Astrocyte (in vitro differentiated cells and primary cell): ENCODE measurements around the gene BMP8A. TPM values are rescaled to one million over a fixed set of nuclear protein-coding genes. Genes with fewer than 3 reads are reported as not detected.

ENCODE experiments used
- DNase-seq: peaks from one replicate; pipeline ENCODE4 v3.0.0-alpha.2; 2010; ENCODE audit warnings: low read depth
- FAIRE-seq: peaks from 2 replicates; lab custom pipeline; 2011; peaks lifted over from hg19 to GRCh38; lab: Jason Lieb, UNC
- H2AFZ ChIP-seq: 2 replicates; pipeline ENCODE4 v1.6.0; 2012; ENCODE audit warnings: low read depth, low read length, inconsistent platforms
- H3K27ac ChIP-seq: 2 replicates; pipeline ENCODE4 v1.5.1; 2011; ENCODE audit warnings: low read depth, low read length, inconsistent platforms
- H3K27me3 ChIP-seq: 2 replicates; pipeline ENCODE4 v1.6.0; 2011; ENCODE audit warnings: low read length, inconsistent platforms; ENCODE audit not compliant: insufficient read depth
- H3K36me3 ChIP-seq: 2 replicates; pipeline ENCODE4 v1.5.1; 2011; ENCODE audit warnings: low read length, inconsistent platforms; ENCODE audit not compliant: insufficient read depth
- H3K4me1 ChIP-seq: 2 replicates; pipeline ENCODE4 v1.5.1; 2011; ENCODE audit warnings: low read length, inconsistent platforms; ENCODE audit not compliant: insufficient read depth
- H3K4me2 ChIP-seq: 2 replicates; pipeline ENCODE4 v1.6.0; 2012; ENCODE audit warnings: low read length, inconsistent platforms
- H3K4me3 ChIP-seq: 2 replicates; pipeline ENCODE4 v1.5.1; 2011; ENCODE audit warnings: low read depth, mild to moderate bottlenecking, low read length, inconsistent platforms; ENCODE audit not compliant: insufficient read depth
- H3K79me2 ChIP-seq: 2 replicates; pipeline ENCODE4 v1.6.0; 2012; ENCODE audit warnings: mild to moderate bottlenecking, low read length, inconsistent platforms; ENCODE audit not compliant: insufficient read depth
- H3K9ac ChIP-seq: 2 replicates; pipeline ENCODE4 v1.6.0; 2012; ENCODE audit warnings: mild to moderate bottlenecking, low read length, inconsistent platforms
- H3K9me3 ChIP-seq: 2 replicates; pipeline ENCODE4 v1.5.1; 2012; ENCODE audit warnings: low read depth, mild to moderate bottlenecking, low read length, inconsistent platforms; ENCODE audit not compliant: insufficient read depth
- H4K20me1 ChIP-seq: 2 replicates; pipeline ENCODE4 v1.6.0; 2012; ENCODE audit warnings: low read length, inconsistent platforms; ENCODE audit not compliant: insufficient read depth
- H3K27ac Mint-ChIP-seq: one replicate; pipeline ENCODE4 v1.8.0; 2021; ENCODE audit warnings: mild to moderate bottlenecking, mixed read lengths; ENCODE audit not compliant: unreplicated experiment
- H3K27me3 Mint-ChIP-seq: one replicate; pipeline ENCODE4 v1.8.0; 2021; ENCODE audit warnings: low read depth, mixed read lengths; ENCODE audit not compliant: unreplicated experiment
- H3K36me3 Mint-ChIP-seq: one replicate; pipeline ENCODE4 v1.8.0; 2021; ENCODE audit warnings: low read depth, mixed read lengths; ENCODE audit not compliant: unreplicated experiment
- H3K4me1 Mint-ChIP-seq: one replicate; pipeline ENCODE4 v1.8.0; 2021; ENCODE audit warnings: low read depth, mixed read lengths; ENCODE audit not compliant: unreplicated experiment
- H3K4me3 Mint-ChIP-seq: one replicate; pipeline ENCODE4 v1.8.0; 2021; ENCODE audit warnings: mild to moderate bottlenecking, moderate library complexity, mixed read lengths; ENCODE audit not compliant: unreplicated experiment
- H3K9me3 Mint-ChIP-seq: one replicate; pipeline ENCODE4 v1.8.0; 2021; ENCODE audit warnings: mild to moderate bottlenecking, mixed read lengths; ENCODE audit not compliant: unreplicated experiment
- EZH2 ChIP-seq: IDR thresholded peaks from 2 replicates; pipeline ENCODE4 v1.6.1; 2012; ENCODE audit warnings: mild to moderate bottlenecking, low read length, inconsistent platforms; ENCODE audit not compliant: insufficient read depth
- total RNA-seq: library from RNA; stranded (reverse); gene quantifications from 2 replicates; pipeline ENCODE4 v1.2.1, GENCODE V29; 2021
- TF ChIP-seq, protein P1 (sequence below): IDR thresholded peaks from 2 replicates; pipeline ENCODE4 v1.5.1; 2011; ENCODE audit warnings: low read depth, mild to moderate bottlenecking, inconsistent platforms, low read length, moderate library complexity; ENCODE audit not compliant: insufficient read depth

The BMP8A gene
- total RNA-seq, 1 donor from 2014 or later: 0.84 TPM

DNA sequence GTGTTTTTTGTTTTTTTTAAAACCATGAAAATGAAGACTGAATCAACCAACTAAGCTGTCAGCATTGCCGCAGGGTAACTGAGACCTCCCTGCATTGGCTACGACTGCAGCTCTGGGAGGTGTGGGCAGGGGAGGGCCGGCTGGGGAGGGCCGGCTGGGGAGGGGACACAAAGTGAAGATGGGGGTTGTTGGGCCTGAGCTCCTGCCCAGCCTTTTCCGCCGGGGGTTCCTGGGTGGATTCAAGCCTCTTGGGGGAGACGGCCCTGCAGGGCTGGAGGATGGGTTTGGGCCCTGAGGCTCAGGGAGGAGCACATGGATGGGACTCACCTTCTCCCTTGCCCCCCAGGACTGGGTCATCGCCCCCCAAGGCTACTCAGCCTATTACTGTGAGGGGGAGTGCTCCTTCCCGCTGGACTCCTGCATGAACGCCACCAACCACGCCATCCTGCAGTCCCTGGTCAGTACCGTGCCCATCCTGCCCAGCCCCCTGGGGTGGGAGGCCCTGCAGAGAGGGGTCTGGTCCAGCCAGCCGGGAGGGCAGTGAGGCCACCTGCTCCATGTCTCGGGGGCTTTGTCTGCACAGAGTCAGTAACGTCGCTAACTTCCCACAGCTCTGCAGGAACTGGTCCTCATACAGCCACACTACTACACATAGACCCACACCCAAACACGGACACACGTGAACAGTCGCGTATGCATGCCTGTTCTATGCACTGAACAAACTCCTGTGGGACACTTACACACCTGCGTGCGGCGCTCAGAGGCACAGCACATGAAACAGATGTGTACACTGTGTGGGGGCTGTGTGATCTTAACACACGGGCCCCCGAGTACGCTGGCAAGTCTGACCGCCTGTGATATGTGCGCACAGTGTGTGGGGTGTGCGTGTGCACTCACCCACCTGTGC is 31.5 kb downstream of the BMP8A start:
- Histone ChIP-seq H2AFZ (no peak overlapping the region), H3K27ac (no peak overlapping the region), H3K27me3 (no peaks in the 10 kb centered on the region), H3K9me3 (no peaks in the 10 kb centered on the region), H3K4me2 (no peak overlapping the region), H3K9ac (no peak overlapping the region), H3K4me1 (no peaks in the 10 kb centered on the region), H3K79me2 (no peaks in the 10 kb centered on the region), H3K36me3 (peaks cover under 1% of the 10 kb centered on the region), H3K4me3 (no peak overlapping the region), H4K20me1 (no peaks in the 10 kb centered on the region)
- peak overlapping the region; percentile 69 for H3K27ac Mint-ChIP-seq
- DNase-seq (no peak), FAIRE-seq (no peak)
- H3K4me1 Mint-ChIP-seq: peaks cover 4% of the 10 kb centered on the region
- H3K36me3 Mint-ChIP-seq: peaks cover 19% of the 10 kb centered on the region
- H3K9me3 Mint-ChIP-seq: no peaks in the 10 kb centered on the region
- TF ChIP-seq, protein P1, sequence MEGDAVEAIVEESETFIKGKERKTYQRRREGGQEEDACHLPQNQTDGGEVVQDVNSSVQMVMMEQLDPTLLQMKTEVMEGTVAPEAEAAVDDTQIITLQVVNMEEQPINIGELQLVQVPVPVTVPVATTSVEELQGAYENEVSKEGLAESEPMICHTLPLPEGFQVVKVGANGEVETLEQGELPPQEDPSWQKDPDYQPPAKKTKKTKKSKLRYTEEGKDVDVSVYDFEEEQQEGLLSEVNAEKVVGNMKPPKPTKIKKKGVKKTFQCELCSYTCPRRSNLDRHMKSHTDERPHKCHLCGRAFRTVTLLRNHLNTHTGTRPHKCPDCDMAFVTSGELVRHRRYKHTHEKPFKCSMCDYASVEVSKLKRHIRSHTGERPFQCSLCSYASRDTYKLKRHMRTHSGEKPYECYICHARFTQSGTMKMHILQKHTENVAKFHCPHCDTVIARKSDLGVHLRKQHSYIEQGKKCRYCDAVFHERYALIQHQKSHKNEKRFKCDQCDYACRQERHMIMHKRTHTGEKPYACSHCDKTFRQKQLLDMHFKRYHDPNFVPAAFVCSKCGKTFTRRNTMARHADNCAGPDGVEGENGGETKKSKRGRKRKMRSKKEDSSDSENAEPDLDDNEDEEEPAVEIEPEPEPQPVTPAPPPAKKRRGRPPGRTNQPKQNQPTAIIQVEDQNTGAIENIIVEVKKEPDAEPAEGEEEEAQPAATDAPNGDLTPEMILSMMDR: no peak
- TF ChIP-seq EZH2: no peak
- peak overlapping the region; percentile 20 for H3K4me3 Mint-ChIP-seq
- no peaks in the 10 kb centered on the region for H3K27me3 Mint-ChIP-seq

DNA sequence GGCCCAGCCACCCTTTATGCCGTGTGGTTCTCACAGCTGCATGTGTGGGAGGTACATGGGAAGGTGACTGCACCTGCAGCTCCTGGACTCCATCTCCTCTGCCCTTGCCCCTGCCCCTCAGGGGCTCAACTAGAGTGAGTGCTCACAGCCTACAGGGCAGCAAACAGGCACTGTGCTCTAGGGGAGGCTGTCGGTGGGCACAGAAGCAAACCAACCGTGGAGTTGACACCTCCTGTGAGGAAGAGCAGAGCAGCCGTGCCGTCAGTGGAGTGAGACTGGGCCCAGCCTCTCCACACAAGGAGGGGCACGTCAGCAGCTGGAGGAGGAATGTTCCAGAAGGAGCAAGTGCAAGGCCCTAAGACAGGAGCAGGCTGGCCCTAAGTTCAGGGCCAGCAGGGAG is 32.7 kb downstream of the BMP8A start:
- Mint-ChIP-seq H3K4me3 (no peak overlapping the region), H3K36me3 (peaks cover 21% of the 10 kb centered on the region), H3K27me3 (no peaks in the 10 kb centered on the region), H3K9me3 (no peaks in the 10 kb centered on the region), H3K27ac (no peak overlapping the region), H3K4me1 (peaks cover 4% of the 10 kb centered on the region)
- Histone ChIP-seq H3K9me3 (no peaks in the 10 kb centered on the region), H3K79me2 (no peaks in the 10 kb centered on the region), H3K27ac (no peak overlapping the region), H3K4me2 (no peak overlapping the region), H3K27me3 (no peaks in the 10 kb centered on the region), H3K36me3 (peaks cover 3% of the 10 kb centered on the region), H3K4me3 (no peak overlapping the region), H4K20me1 (no peaks in the 10 kb centered on the region), H3K4me1 (no peaks in the 10 kb centered on the region), H2AFZ (no peak overlapping the region), H3K9ac (no peak overlapping the region)
- DNase-seq (no peak), FAIRE-seq (no peak)
- TF ChIP-seq, protein P1: no peak
- TF ChIP-seq EZH2: no peak
